HepG2 (cell line): ENCODE measurements around the gene DPP8. TPM values are rescaled to one million over a fixed set of nuclear protein-coding genes. Genes with fewer than 3 reads are reported as not detected.

Source experiments
- ATAC-seq: fragments of 200-7000 bp; cut with Tn5 transposase; 3 replicates; pipeline ENCODE4 v1.9.1; 2020; ENCODE audit warnings: mild to moderate bottlenecking, moderate library complexity
- BruUV-seq: library from RNA; stranded (reverse); fragments of 400-500 nt; replicated peaks from 2 replicates; lab custom pipeline; 2021; lab: Mats Ljungman, UMichigan
- CTCF ChIA-PET: fragments of 300-600 bp; formaldehyde crosslinking; extraction: SDS; loops from one replicate; lab custom pipeline; 2021; ENCODE audit warnings: low total read pairs, inconsistent platforms, low intra/inter-chr PET ratio; lab: Yijun Ruan, JAX
- POLR2A ChIA-PET: fragments of 350-600 bp; sonication (Branson Sonifier 250); formaldehyde crosslinking; loops from one replicate; lab custom pipeline; 2020; ENCODE audit warnings: antibody characterized with exemption, inconsistent platforms; lab: Yijun Ruan, JAX
- DNase-seq: peaks from one replicate; pipeline ENCODE4 v3.0.0-alpha.2; 2015; ENCODE audit warnings: low spot score
- FAIRE-seq: peaks from 3 replicates; lab custom pipeline; 2011; peaks lifted over from hg19 to GRCh38; lab: Jason Lieb, UNC
- H2AFZ ChIP-seq: one replicate; pipeline ENCODE4 v1.6.1; 2011; ENCODE audit warnings: low read length, inconsistent platforms
- H3K27ac ChIP-seq: fragments of 300-600 bp; 3 replicates; pipeline ENCODE4 v1.8.0; 2011; ENCODE audit warnings: mixed run types, mild to moderate bottlenecking, mixed read lengths, low read length, inconsistent platforms; ENCODE audit not compliant: insufficient read depth; ENCODE audit errors: extremely low read length
- H3K27me3 ChIP-seq, 2 experiments: fragments of 200-600 bp in 1 of 2; 2 replicates in 1 of 2; 3 replicates in 1 of 2; pipeline versions ENCODE4 v1.6.0 to v1.8.0; 2011; ENCODE audit warnings: low read length in 2 of 2, mild to moderate bottlenecking in 2 of 2, moderate library complexity in 2 of 2, inconsistent platforms in 1 of 2; ENCODE audit not compliant: insufficient read depth in 2 of 2, control insufficient read depth in 1 of 2
- H3K36me3 ChIP-seq, 2 experiments: fragments of 200-600 bp in 1 of 2; replicated peaks in 1 of 2; 2 replicates in 1 of 2; 3 replicates in 1 of 2; pipeline versions ENCODE4 v1.5.1 to v1.8.0; 2011; ENCODE audit warnings: low read length in 2 of 2, inconsistent platforms in 1 of 2; ENCODE audit not compliant: insufficient read depth in 2 of 2, control insufficient read depth in 1 of 2
- H3K4me1 ChIP-seq: 2 replicates; pipeline ENCODE4 v1.5.1; 2012; ENCODE audit warnings: low read length, inconsistent platforms; ENCODE audit not compliant: insufficient read depth
- H3K4me2 ChIP-seq: 2 replicates; pipeline ENCODE4 v1.6.0; 2011; ENCODE audit warnings: low read depth, low read length, inconsistent platforms
- H3K4me3 ChIP-seq, 3 experiments: fragments of 200-600 bp in 1 of 3; sonication (generic), shearing (Covaris generic) in 1 of 3; replicated peaks in 1 of 3; 2 replicates each; pipeline ENCODE4 v1.5.1; 2011 to 2016; ENCODE audit warnings: low read length in 3 of 3, inconsistent platforms in 2 of 3, low read depth in 2 of 3, mild to moderate bottlenecking in 2 of 3, control low read depth in 1 of 3, mixed read lengths in 1 of 3; ENCODE audit not compliant: insufficient read depth in 1 of 3
- H3K79me2 ChIP-seq: one replicate; pipeline ENCODE4 v1.6.1; 2011; ENCODE audit warnings: low read length, inconsistent platforms; ENCODE audit not compliant: insufficient read depth
- H3K9ac ChIP-seq: 2 replicates; pipeline ENCODE4 v1.6.0; 2011; ENCODE audit warnings: mild to moderate bottlenecking, low read depth, low read length, inconsistent platforms; ENCODE audit not compliant: insufficient read depth
- H3K9me3 ChIP-seq: 2 replicates; pipeline ENCODE4 v1.5.1; 2012; ENCODE audit warnings: mild to moderate bottlenecking, low read length
- H4K20me1 ChIP-seq: 2 replicates; pipeline ENCODE4 v1.6.0; 2011; ENCODE audit warnings: inconsistent platforms, mild to moderate bottlenecking, low read length, moderate library complexity; ENCODE audit not compliant: insufficient read depth
- AFF4 ChIP-seq: sonication (generic); formaldehyde crosslinking; IDR thresholded peaks from 2 replicates; pipeline ENCODE4 v1.4.0; 2020; ENCODE audit warnings: missing genetic modification reagents
- ARHGAP35 ChIP-seq: sonication (generic); formaldehyde crosslinking; IDR thresholded peaks from 2 replicates; pipeline ENCODE4 v1.9.0; 2022; ENCODE audit warnings: mild to moderate bottlenecking, inconsistent platforms, moderate library complexity, missing genetic modification reagents, borderline replicate concordance
- CCDC6 ChIP-seq: sonication (generic); formaldehyde crosslinking; IDR thresholded peaks from 2 replicates; pipeline ENCODE4 v1.8.1; 2022; ENCODE audit warnings: mild to moderate bottlenecking, missing genetic modification reagents, moderate library complexity
- CREB3 ChIP-seq: sonication (generic); formaldehyde crosslinking; IDR thresholded peaks from 2 replicates; pipeline ENCODE4 v1.5.0; 2020; ENCODE audit warnings: missing genetic modification reagents
- MTERF4 ChIP-seq: sonication (generic); formaldehyde crosslinking; IDR thresholded peaks from 2 replicates; pipeline ENCODE4 v1.8.0; 2023; ENCODE audit warnings: mild to moderate bottlenecking, missing genetic modification reagents
- MXI1 ChIP-seq: IDR thresholded peaks from 3 replicates; pipeline ENCODE4 v1.6.1; 2012; ENCODE audit warnings: low read depth, low read length, inconsistent platforms, borderline replicate concordance
- NFE2L1 ChIP-seq: sonication (generic); formaldehyde crosslinking; IDR thresholded peaks from 2 replicates; pipeline ENCODE4 v1.4.0; 2020; ENCODE audit warnings: missing genetic modification reagents, mild to moderate bottlenecking, borderline replicate concordance
- SNAPC4 ChIP-seq: sonication (generic); formaldehyde crosslinking; IDR thresholded peaks from 2 replicates; pipeline ENCODE4 v1.4.0; 2020; ENCODE audit warnings: mild to moderate bottlenecking, missing genetic modification reagents
- ZNF3 ChIP-seq: IDR thresholded peaks from 2 replicates; pipeline ENCODE4 v1.7.0; 2017; ENCODE audit warnings: inconsistent platforms
- ZNF569 ChIP-seq: sonication (generic); formaldehyde crosslinking; IDR thresholded peaks from 2 replicates; pipeline ENCODE4 v1.5.0; 2020; ENCODE audit warnings: mild to moderate bottlenecking, missing genetic modification reagents, moderate library complexity, borderline replicate concordance
- WGBS: methylation state at CpG from one replicate; pipeline ENCODE4 v1.1.6; 2017; ENCODE audit warnings: low lambda C conversion rate; 5-methylcytosine and 5-hydroxymethylcytosine counted together
- in situ Hi-C: cut with HindIII; loops from 2 replicates; pipeline ENCODE4 v1.10.0; 2017; ENCODE audit warnings: low pct_unique_long_range_greater_than_20kb; ENCODE audit not compliant: extremely low pct_ligation_motif_present
- intact Hi-C: fragments of 100-400 bp; cut with micrococcal nuclease; formaldehyde crosslinking; loops from one replicate; pipeline ENCODE4 v1.10.0; 2022; ENCODE audit not compliant: unreplicated experiment
- polyA plus RNA-seq, 8 experiments: library from polyadenylated mRNA; depleted of rRNA in 3 of 8; stranded (reverse) in 7 of 8; unstranded in 1 of 8; fragments of >200 nt; fragmentation: Illumina TruSeq in 4 of 8; extraction: Trizol in 4 of 8; gene quantifications; 2 replicates each; pipeline versions ENCODE4 v1.2.1 to v1.2.3, GENCODE V29; 2011 to 2016; ENCODE audit warnings: low read depth in 4 of 8, missing spikeins in 1 of 8, mixed read lengths in 1 of 8; ENCODE audit not compliant: insufficient read depth in 1 of 8
- total RNA-seq, 5 experiments: library from RNA; depleted of rRNA; stranded (reverse); fragments of >200 nt; fragmentation: Illumina TruSeq; extraction: Trizol; gene quantifications; 2 replicates each; pipeline ENCODE4 v1.2.3, GENCODE V29; 2016; ENCODE audit warnings: low read depth in 1 of 5

The DPP8 gene
- total and polyA plus RNA-seq, 2 of the 13 experiments (the other 11 are each of a cell fraction or from before 2014, with no cell fraction given): 18.0 to 26.3 TPM

- TF ChIP-seq NFE2L1 (CRISPR knock-in tag) (no peak), ARHGAP35 (CRISPR knock-in tag) (no peak), ZNF3 (CRISPR knock-in tag) (no peak), MXI1 (no peak)
These were observed 105.9 kb downstream of the DPP8 start (continued) for GRCh38 chr15:65411465-65412071.

GRCh38 chr15:65410972-65411371 lies 106.5 kb downstream of the DPP8 start:
- Histone ChIP-seq H3K27ac (no peak overlapping the region), H3K9me3 (no peaks in the 10 kb centered on the region), H3K79me2 (no peaks in the 10 kb centered on the region), H2AFZ (no peak overlapping the region), H3K9ac (no peak overlapping the region), H3K4me3 (no peak overlapping the region), H3K36me3 (no peaks in the 10 kb centered on the region), H4K20me1 (no peaks in the 10 kb centered on the region), H3K4me1 (peaks cover 57% of the 10 kb centered on the region), H3K4me2 (no peak overlapping the region), H3K27me3 (peaks cover 0 to 3% of the 10 kb centered on the region in 2 experiments; a peak in 3 of 5 replicates)
- TF ChIP-seq CCDC6 (no peak), AFF4 (CRISPR knock-in tag) (no peak), ZNF569 (CRISPR knock-in tag) (no peak), CREB3 (CRISPR knock-in tag) (no peak), MTERF4 (CRISPR knock-in tag) (no peak), SNAPC4 (CRISPR knock-in tag) (no peak)
- intact Hi-C loops (no loop called here), in situ Hi-C loops (no loop called here)
- FAIRE-seq (no peak), ATAC-seq (no peak), DNase-seq (no peak)
- BruUV-seq: no TSS peak
- POLR2A ChIA-PET: no interaction called here
- CTCF ChIA-PET: no interaction called here
- 40% methylated on average over 2 of the region's 10 CpGs for WGBS
